Measurements from ENCODE around the gene ERC2. TPM values are rescaled to one million over a fixed set of nuclear protein-coding genes. Genes with fewer than 3 reads are reported as not detected.

ERC2 gene
- total RNA-seq, 2 donors from 2014 or later: 0.21 to 0.30 TPM

DNA sequence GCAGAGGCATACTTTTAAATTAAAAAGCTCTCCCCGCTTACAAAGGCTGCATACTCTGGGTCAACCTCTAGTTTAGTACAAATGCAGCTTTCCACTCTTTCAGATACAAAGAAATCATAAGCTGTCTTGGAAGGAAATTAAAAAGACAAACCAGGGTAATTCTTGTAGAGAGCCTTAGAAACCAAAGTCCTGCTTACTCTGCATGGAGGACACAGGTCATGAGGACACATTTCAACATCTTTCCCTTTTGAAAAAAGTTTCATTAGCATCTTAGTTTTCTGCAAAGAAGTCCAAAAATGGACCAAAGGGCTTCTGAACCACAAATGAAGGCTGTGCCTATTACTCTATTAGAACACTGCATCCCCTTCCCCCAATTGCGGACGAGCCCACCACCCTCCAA, 930.7 kb downstream of the ERC2 start:
- no peak overlapping the region for H3K9ac ChIP-seq (ENCODE audit: low read depth in 2 of 2, low read length in 2 of 2)
- no peaks in the 10 kb centered on the region for H3K4me1 ChIP-seq
- H3K36me3 ChIP-seq: no peaks in the 10 kb centered on the region
- TF ChIP-seq, protein P1, sequence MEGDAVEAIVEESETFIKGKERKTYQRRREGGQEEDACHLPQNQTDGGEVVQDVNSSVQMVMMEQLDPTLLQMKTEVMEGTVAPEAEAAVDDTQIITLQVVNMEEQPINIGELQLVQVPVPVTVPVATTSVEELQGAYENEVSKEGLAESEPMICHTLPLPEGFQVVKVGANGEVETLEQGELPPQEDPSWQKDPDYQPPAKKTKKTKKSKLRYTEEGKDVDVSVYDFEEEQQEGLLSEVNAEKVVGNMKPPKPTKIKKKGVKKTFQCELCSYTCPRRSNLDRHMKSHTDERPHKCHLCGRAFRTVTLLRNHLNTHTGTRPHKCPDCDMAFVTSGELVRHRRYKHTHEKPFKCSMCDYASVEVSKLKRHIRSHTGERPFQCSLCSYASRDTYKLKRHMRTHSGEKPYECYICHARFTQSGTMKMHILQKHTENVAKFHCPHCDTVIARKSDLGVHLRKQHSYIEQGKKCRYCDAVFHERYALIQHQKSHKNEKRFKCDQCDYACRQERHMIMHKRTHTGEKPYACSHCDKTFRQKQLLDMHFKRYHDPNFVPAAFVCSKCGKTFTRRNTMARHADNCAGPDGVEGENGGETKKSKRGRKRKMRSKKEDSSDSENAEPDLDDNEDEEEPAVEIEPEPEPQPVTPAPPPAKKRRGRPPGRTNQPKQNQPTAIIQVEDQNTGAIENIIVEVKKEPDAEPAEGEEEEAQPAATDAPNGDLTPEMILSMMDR (IDR thresholded peaks at IDR 0.05): no peak
- no peak for DNase-seq
- H3K27me3 ChIP-seq: no peaks in the 10 kb centered on the region
- no peak overlapping the region for H3K27ac ChIP-seq
- H3K9me3 ChIP-seq: no peaks in the 10 kb centered on the region
- intact Hi-C loops (cut with DNase I): no loop called here
- no peak overlapping the region for H3K4me3 ChIP-seq

GRCh38 chr3:55537129-55537528, 931.1 kb downstream of the ERC2 start:
- no peak for DNase-seq
- Histone ChIP-seq H3K27me3 (no peaks in the 10 kb centered on the region), H3K4me3 (no peak overlapping the region), H3K27ac (no peak overlapping the region), H3K9ac (ENCODE audit: low read depth in 2 of 2, low read length in 2 of 2) (no peak overlapping the region), H3K4me1 (no peaks in the 10 kb centered on the region), H3K36me3 (no peaks in the 10 kb centered on the region), H3K9me3 (no peaks in the 10 kb centered on the region)
- TF ChIP-seq, protein P1 (IDR thresholded peaks at IDR 0.05): no peak
- intact Hi-C loops (cut with DNase I): no loop called here

GRCh38 chr3:55534876-55535275, 933.4 kb downstream of the ERC2 start:
- no peak overlapping the region for H3K9ac ChIP-seq (ENCODE audit: low read depth in 2 of 2, low read length in 2 of 2)
- no peaks in the 10 kb centered on the region for H3K9me3 ChIP-seq
- H3K27me3 ChIP-seq: no peaks in the 10 kb centered on the region
- DNase-seq: no peak
- intact Hi-C loops (cut with DNase I): no loop called here
- TF ChIP-seq, protein P1 (IDR thresholded peaks at IDR 0.05): no peak
- no peaks in the 10 kb centered on the region for H3K36me3 ChIP-seq
- H3K4me1 ChIP-seq: no peaks in the 10 kb centered on the region
- H3K27ac ChIP-seq: no peak overlapping the region
- no peak overlapping the region for H3K4me3 ChIP-seq

DNA sequence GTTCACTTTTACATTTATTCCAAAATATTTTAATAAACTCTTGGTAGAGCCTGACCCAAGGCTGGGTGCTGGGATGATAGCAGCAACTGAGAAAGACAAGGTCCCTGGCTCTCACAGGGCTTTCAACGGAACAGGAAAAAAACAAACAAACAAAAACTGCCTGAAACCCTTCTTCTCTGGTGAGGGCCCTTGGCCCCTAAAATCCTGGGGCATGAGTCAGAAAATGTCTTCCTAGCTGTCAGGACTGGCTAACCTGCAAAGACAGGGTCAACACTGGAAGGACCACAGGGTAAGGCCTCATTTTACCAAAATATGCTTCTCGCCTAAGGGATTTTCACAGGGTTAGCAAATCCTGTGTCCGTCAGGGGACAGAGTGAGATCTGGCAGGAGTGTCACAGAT, 935.5 kb downstream of the ERC2 start:
- H3K27me3 ChIP-seq: no peaks in the 10 kb centered on the region
- no peak overlapping the region for H3K27ac ChIP-seq
- H3K9ac ChIP-seq (ENCODE audit: low read depth in 2 of 2, low read length in 2 of 2): no peak overlapping the region
- H3K9me3 ChIP-seq: no peaks in the 10 kb centered on the region
- DNase-seq: no peak
- intact Hi-C loops (cut with DNase I): no loop called here
- H3K4me1 ChIP-seq: no peaks in the 10 kb centered on the region
- TF ChIP-seq, protein P1 (IDR thresholded peaks at IDR 0.05): no peak
- H3K4me3 ChIP-seq: no peak overlapping the region
- no peaks in the 10 kb centered on the region for H3K36me3 ChIP-seq

DNA sequence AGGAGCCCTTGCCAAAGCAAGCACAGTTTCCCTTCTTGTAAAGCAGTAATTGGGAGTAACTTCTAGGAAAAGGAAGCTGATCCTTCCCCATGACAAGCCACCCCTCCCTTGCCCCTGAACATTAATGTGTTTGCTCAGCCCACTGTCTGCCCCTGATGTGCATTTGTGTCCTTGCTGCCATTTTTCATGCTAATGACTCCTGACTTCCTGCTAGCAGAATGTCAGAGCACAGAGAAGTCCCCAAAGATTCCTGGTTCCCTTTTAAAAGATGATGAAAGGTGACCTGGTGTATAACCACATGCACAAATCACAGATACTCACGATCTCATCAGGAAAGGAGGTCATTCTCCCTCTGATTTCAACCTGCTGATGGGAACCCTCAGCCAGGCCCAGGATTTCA, 936.9 kb downstream of the ERC2 start:
- H3K27me3 ChIP-seq: no peaks in the 10 kb centered on the region
- H3K9me3 ChIP-seq: no peaks in the 10 kb centered on the region
- H3K4me3 ChIP-seq: no peak overlapping the region
- TF ChIP-seq, protein P1 (IDR thresholded peaks at IDR 0.05): no peak
- H3K27ac ChIP-seq: no peak overlapping the region
- no peaks in the 10 kb centered on the region for H3K36me3 ChIP-seq
- H3K4me1 ChIP-seq: no peaks in the 10 kb centered on the region
- intact Hi-C loops (cut with DNase I): no loop called here
- H3K9ac ChIP-seq (ENCODE audit: low read depth in 2 of 2, low read length in 2 of 2): no peak overlapping the region
- no peak for DNase-seq

- Histone ChIP-seq H3K36me3 (no peaks in the 10 kb centered on the region), H3K4me1 (no peaks in the 10 kb centered on the region), H3K27ac (no peak overlapping the region), H3K27me3 (no peaks in the 10 kb centered on the region), H3K9ac (ENCODE audit: low read depth in 2 of 2, low read length in 2 of 2) (no peak overlapping the region), H3K4me3 (no peak overlapping the region), H3K9me3 (no peaks in the 10 kb centered on the region)
- no peak for DNase-seq
- TF ChIP-seq, protein P1 (IDR thresholded peaks at IDR 0.05): no peak
- intact Hi-C loops (cut with DNase I): no loop called here
Observed at GRCh38 chr3:55527361-55527760, 940.9 kb downstream of the ERC2 start.
